Measurements from ENCODE around the gene TST.

TST gene

DNA sequence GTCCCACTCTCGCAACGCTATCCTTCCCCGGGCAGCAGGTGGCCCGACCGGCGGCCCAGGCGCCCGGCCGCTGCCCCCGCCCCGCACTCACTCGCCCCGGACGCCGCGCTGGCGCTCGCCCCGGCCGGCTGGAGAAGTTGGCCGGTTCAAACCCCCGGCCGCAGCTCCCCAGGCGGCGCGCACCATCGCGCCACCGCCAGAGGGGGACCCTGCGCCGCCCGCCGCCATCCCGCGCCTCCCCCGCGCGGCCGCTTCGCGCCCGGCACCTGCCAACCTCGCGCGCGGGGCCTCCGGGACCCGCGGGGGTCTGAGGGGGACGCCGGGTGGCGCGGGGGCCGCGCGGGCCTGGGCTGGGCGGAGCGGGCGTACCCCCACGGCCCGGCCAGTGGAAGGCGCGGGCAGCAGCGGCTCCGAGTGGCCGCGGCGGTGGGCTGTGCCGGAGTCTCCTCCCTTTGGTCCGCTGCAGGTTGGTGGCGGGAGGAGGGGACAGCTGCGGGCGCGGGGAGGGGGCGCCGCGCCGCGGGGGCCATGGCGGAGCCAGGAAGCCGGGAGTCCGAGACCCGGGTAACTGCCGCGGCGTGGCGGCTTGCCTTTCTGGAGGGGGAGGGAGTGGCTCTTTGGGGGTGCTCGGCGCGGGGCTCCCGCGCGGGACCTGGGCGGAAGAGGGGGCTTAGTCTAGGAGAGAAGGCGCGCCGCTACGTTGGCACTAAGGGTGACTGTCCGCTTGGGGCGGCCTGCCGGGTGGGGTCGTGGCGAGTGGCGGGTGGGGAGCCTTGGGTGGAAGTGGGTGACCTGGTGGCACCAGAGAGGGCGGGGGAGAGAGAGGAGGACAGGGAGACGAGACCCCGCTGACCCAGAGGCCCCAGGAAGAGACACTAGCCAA, at the start of gene TST, which contains the start of gene MPST:
Gene TST, minus strand, starts transcription at position 139 of the 883 bp plus-strand sequence. CDS start 715 bp downstream, outside the sequence.
Gene MPST, plus strand, starts transcription at position 434 of the 883 bp plus-strand sequence. Its CDS starts 95 bp downstream, at position 529.
- in situ Hi-C loops (cut with MboI; ENCODE audit: low sequenced_read_pairs), result no loop called here
- Histone ChIP-seq H3K9me3 (no peaks in the 10 kb centered on the region), H3K36me3 (replicated peaks) (peaks cover 16% of the 10 kb centered on the region), H3K27me3 (ENCODE audit: low read depth) (no peaks in the 10 kb centered on the region), H3K4me1 (peaks cover 6% of the 10 kb centered on the region), H3K4me3 (peak within 1 kb of the TSS; percentile 83)
- peak; percentile 70 to 84 for DNase-seq (ENCODE audit: low spot score in 2 of 2)

DNA sequence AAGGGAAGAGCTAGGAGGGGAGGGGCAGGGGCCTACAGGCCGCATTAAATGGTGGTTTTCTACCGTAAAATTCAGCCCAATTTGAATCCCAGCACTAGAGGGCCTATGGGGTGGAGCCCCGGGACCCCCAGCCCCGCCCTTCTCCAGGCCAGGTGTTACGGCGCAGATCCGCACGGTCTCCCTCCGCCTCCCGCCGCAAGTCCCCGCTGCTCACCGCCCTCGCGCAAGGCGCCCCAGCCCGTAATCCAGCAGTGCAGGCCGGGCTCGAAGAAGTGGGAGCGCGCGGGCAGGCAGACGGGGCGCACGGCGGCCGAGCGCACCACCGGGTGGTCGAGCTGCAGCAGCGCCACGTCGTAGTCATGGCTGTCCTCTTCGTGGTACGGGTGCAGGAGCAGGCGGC, 49.6 kb upstream of the TST start:
- H3K9me3 ChIP-seq, result no peaks in the 10 kb centered on the region
- H3K27me3 ChIP-seq (ENCODE audit: low read depth), result no peaks in the 10 kb centered on the region; the same call in 1 of the 2 replicates
- no peak for DNase-seq (ENCODE audit: low spot score in 2 of 2)
- no peak overlapping the region for H3K4me3 ChIP-seq
- in situ Hi-C loops (cut with MboI; ENCODE audit: low sequenced_read_pairs), result no loop called here
- H3K4me1 ChIP-seq, result no peaks in the 10 kb centered on the region
- no peaks in the 10 kb centered on the region for H3K36me3 ChIP-seq (replicated peaks)

GRCh38 chr22:37067428-37067827, 48.2 kb upstream of the TST start:
- no peaks in the 10 kb centered on the region; the same call in 1 of the 2 replicates for H3K27me3 ChIP-seq (ENCODE audit: low read depth)
- no peak for DNase-seq (ENCODE audit: low spot score in 2 of 2)
- H3K4me3 ChIP-seq, result no peak overlapping the region
- H3K9me3 ChIP-seq, result no peaks in the 10 kb centered on the region
- no peaks in the 10 kb centered on the region for H3K4me1 ChIP-seq
- no peaks in the 10 kb centered on the region for H3K36me3 ChIP-seq (replicated peaks)
- in situ Hi-C loops (cut with MboI; ENCODE audit: low sequenced_read_pairs), result no loop called here

DNA sequence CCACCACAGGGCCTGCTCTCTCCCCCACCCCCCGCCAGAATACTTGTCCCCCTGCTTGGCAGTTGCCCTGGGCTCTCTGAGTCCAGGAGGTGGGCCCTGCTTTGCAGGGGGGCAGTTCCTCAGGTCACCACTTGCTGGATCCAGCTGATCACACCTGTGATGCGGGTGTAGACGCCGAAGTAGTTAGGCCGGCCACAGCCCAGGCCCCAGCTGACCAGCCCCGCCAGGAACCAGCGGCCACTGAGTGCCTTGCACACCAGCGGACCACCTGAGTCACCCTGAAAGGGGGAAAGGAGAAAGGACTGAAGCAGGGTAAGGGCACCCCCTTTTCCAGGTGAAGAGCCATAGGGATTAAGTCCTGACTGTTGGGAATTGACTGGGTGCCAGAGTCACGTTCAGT, 46.7 kb upstream of the TST start:
- no peaks in the 10 kb centered on the region for H3K36me3 ChIP-seq (replicated peaks)
- no peak overlapping the region for H3K4me3 ChIP-seq
- in situ Hi-C loops (cut with MboI; ENCODE audit: low sequenced_read_pairs), result no loop called here
- H3K9me3 ChIP-seq, result no peaks in the 10 kb centered on the region
- DNase-seq (ENCODE audit: low spot score in 2 of 2), result no peak
- no peaks in the 10 kb centered on the region; the same call in 1 of the 2 replicates for H3K27me3 ChIP-seq (ENCODE audit: low read depth)
- no peaks in the 10 kb centered on the region for H3K4me1 ChIP-seq

GRCh38 chr22:37065180-37065579, 45.9 kb upstream of the TST start:
- Histone ChIP-seq H3K4me3 (no peak overlapping the region), H3K36me3 (replicated peaks) (no peaks in the 10 kb centered on the region), H3K4me1 (no peaks in the 10 kb centered on the region), H3K27me3 (ENCODE audit: low read depth) (no peaks in the 10 kb centered on the region; the same call in 1 of the 2 replicates), H3K9me3 (no peaks in the 10 kb centered on the region)
- in situ Hi-C loops (cut with MboI; ENCODE audit: low sequenced_read_pairs), result no loop called here
- no peak for DNase-seq (ENCODE audit: low spot score in 2 of 2)

DNA sequence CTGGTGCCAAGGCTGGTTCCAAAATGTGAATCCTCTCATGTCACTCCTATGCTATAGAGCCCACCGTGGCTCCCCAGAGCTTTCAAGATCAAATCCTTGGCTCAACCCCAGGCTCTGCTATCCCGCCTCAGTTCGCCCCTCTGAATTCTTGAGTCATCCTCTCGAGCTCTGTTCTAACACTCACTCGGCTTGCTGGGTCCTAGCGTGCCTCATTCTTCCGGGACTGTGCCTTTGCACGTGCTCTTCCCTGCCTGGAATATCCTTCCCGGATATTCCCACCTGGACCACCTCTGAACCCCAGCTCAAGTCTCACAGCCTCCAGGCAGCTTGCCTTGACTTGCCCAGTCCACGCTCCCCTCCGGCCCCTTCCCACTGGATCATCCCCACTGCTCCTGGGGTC, 45.3 kb upstream of the TST start:
- Histone ChIP-seq H3K4me3 (no peak overlapping the region), H3K36me3 (replicated peaks) (no peaks in the 10 kb centered on the region), H3K27me3 (ENCODE audit: low read depth) (no peaks in the 10 kb centered on the region), H3K4me1 (no peaks in the 10 kb centered on the region), H3K9me3 (no peaks in the 10 kb centered on the region)
- no peak for DNase-seq (ENCODE audit: low spot score in 2 of 2)
- in situ Hi-C loops (cut with MboI; ENCODE audit: low sequenced_read_pairs), result no loop called here

GRCh38 chr22:37063431-37064420, 44.5 kb upstream of the TST start:
- H3K36me3 ChIP-seq (replicated peaks), result no peaks in the 10 kb centered on the region
- H3K9me3 ChIP-seq, result no peaks in the 10 kb centered on the region
- H3K4me3 ChIP-seq, result no peak overlapping the region
- in situ Hi-C loops (cut with MboI; ENCODE audit: low sequenced_read_pairs), result no loop called here
- H3K4me1 ChIP-seq, result no peaks in the 10 kb centered on the region
- DNase-seq (ENCODE audit: low spot score in 2 of 2), result peak in 1 of 2 experiments; percentile 28
- H3K27me3 ChIP-seq (ENCODE audit: low read depth), result no peaks in the 10 kb centered on the region

DNA sequence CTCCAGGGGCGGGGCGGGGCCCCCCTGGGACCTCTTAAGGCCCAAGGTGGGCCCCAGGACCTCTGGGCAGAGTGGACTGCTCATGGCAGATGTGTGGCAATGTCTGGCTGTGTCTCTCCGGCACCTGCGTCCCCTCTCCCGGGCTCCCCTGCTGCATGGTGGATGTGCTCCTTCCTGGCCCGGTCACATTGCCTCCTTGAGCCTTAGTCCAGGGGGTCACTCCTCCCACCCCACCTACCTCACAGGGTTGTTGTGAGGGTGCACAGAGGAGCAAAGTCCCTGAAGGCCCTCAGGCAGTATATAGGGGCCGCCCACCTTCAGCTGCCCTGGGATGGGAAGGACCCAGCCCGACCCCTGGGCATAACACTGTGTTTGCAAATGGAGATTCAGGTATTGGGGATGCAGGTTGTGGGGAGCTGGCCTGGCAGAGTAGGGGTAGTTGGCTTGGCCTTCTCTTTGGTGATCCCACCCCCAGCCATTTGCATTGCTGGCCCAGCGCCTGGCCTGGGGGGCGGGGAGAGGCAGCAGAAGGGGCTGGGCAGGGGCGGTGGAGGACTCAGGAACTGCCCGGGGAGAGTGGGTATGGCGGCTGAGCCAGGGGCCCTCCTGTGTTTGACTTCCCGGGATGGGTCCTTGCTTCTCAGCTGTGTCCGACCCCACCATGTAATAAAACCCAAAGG, 43.6 kb upstream of the TST start:
- Histone ChIP-seq H3K36me3 (replicated peaks) (no peaks in the 10 kb centered on the region), H3K27me3 (ENCODE audit: low read depth) (no peaks in the 10 kb centered on the region), H3K4me3 (no peak overlapping the region), H3K9me3 (no peaks in the 10 kb centered on the region), H3K4me1 (no peaks in the 10 kb centered on the region)
- no peak for DNase-seq (ENCODE audit: low spot score in 2 of 2)
- in situ Hi-C loops (cut with MboI; ENCODE audit: low sequenced_read_pairs), result no loop called here

GRCh38 chr22:37062376-37062675, 43.1 kb upstream of the TST start:
- no peaks in the 10 kb centered on the region; the same call in 1 of the 2 replicates for H3K36me3 ChIP-seq (replicated peaks)
- H3K27me3 ChIP-seq (ENCODE audit: low read depth), result no peaks in the 10 kb centered on the region
- in situ Hi-C loops (cut with MboI; ENCODE audit: low sequenced_read_pairs), result no loop called here
- no peak overlapping the region for H3K4me3 ChIP-seq
- no peaks in the 10 kb centered on the region for H3K9me3 ChIP-seq
- DNase-seq (ENCODE audit: low spot score in 2 of 2), result no peak
- no peaks in the 10 kb centered on the region for H3K4me1 ChIP-seq

GRCh38 chr22:37061611-37062375, 42.5 kb upstream of the TST start:
- Histone ChIP-seq H3K4me3 (no peak overlapping the region), H3K9me3 (no peaks in the 10 kb centered on the region), H3K4me1 (no peaks in the 10 kb centered on the region), H3K27me3 (ENCODE audit: low read depth) (no peaks in the 10 kb centered on the region), H3K36me3 (replicated peaks) (no peaks in the 10 kb centered on the region; the same call in 1 of the 2 replicates)
- in situ Hi-C loops (cut with MboI; ENCODE audit: low sequenced_read_pairs), result no loop called here
- DNase-seq (ENCODE audit: low spot score in 2 of 2), result no peak

- H3K27me3 ChIP-seq (ENCODE audit: low read depth), result no peaks in the 10 kb centered on the region
- no peak overlapping the region for H3K4me3 ChIP-seq
- no peaks in the 10 kb centered on the region for H3K9me3 ChIP-seq
- in situ Hi-C loops (cut with MboI; ENCODE audit: low sequenced_read_pairs), result no loop called here
- DNase-seq (ENCODE audit: low spot score in 2 of 2), result no peak
- H3K4me1 ChIP-seq, result no peaks in the 10 kb centered on the region
- H3K36me3 ChIP-seq (replicated peaks), result no peaks in the 10 kb centered on the region; the same call in 1 of the 2 replicates
Measured at GRCh38 chr22:37060801-37061610, 41.8 kb upstream of the TST start.

- Histone ChIP-seq H3K4me3 (no peak overlapping the region), H3K4me1 (no peaks in the 10 kb centered on the region), H3K9me3 (no peaks in the 10 kb centered on the region), H3K36me3 (replicated peaks) (no peaks in the 10 kb centered on the region; the same call in 1 of the 2 replicates), H3K27me3 (ENCODE audit: low read depth) (no peaks in the 10 kb centered on the region)
- no peak for DNase-seq (ENCODE audit: low spot score in 2 of 2)
- in situ Hi-C loops (cut with MboI; ENCODE audit: low sequenced_read_pairs), result no loop called here
Measured at GRCh38 chr22:37059876-37060449, 40.7 kb upstream of the TST start.
